GM18507 (cell line): Measurements from ENCODE around the gene MLH1.
"Not testable (repeated sequence)": the region's sequence is repeated elsewhere in the genome, so short reads cannot be mapped to it uniquely, and the experiment has no call there.

Experiments
- DNase-seq: peaks from one replicate; pipeline ENCODE4 v3.0.0; 2011; ENCODE audit warnings: low read depth; ENCODE audit not compliant: insufficient read length; ENCODE audit errors: extremely low spot score
- FAIRE-seq: peaks from 2 replicates; lab custom pipeline; 2011; peaks lifted over from hg19 to GRCh38; lab: Jason Lieb, UNC

Gene MLH1

GRCh38 chr3:36993326-36994283 is at the start of gene MLH1:
MLH1 (plus strand) TSS chr3:36993518; CDS start chr3:36993548, 30 bp downstream.
- DNase-seq: peak; percentile 74
- FAIRE-seq: no peak

GRCh38 chr3:36943601-36944000 is 49.7 kb upstream of the MLH1 start:
- no peak for FAIRE-seq
- no peak for DNase-seq

- DNase-seq: no peak
- FAIRE-seq: no peak
Measured at GRCh38 chr3:36944012-36944640, 49.2 kb upstream of the MLH1 start.

GRCh38 chr3:36944641-36945270 is 48.6 kb upstream of the MLH1 start, which contains the start of gene TRANK1:
TRANK1 (minus strand) TSS chr3:36945054; CDS start chr3:36944809, 245 bp downstream.
- peak; percentile 59 for FAIRE-seq
- DNase-seq: peak; percentile 47

GRCh38 chr3:36945333-36945980 is 47.9 kb upstream of the MLH1 start:
- no peak for FAIRE-seq
- no peak for DNase-seq

GRCh38 chr3:36947814-36948213 is 45.5 kb upstream of the MLH1 start:
- FAIRE-seq, DNase-seq: not testable (repeated sequence)

GRCh38 chr3:36954452-36955134 is 38.7 kb upstream of the MLH1 start:
- no peak for FAIRE-seq
- no peak for DNase-seq

GRCh38 chr3:36956155-36956554 is 37.2 kb upstream of the MLH1 start:
- DNase-seq: no peak
- FAIRE-seq: no peak

GRCh38 chr3:36957063-36957462 is 36.3 kb upstream of the MLH1 start:
- no peak for FAIRE-seq
- DNase-seq: no peak

- DNase-seq (no peak), FAIRE-seq (no peak)
Measured at GRCh38 chr3:36957862-36958686, 35.2 kb upstream of the MLH1 start.

GRCh38 chr3:36959821-36960220 is 33.5 kb upstream of the MLH1 start:
- no peak for FAIRE-seq
- no peak for DNase-seq

- FAIRE-seq (no peak), DNase-seq (no peak)
Measured at GRCh38 chr3:36960502-36960901, 32.8 kb upstream of the MLH1 start.

GRCh38 chr3:36963008-36963407 is 30.3 kb upstream of the MLH1 start:
- not testable (repeated sequence) for DNase-seq, FAIRE-seq

GRCh38 chr3:36964331-36964730 is 29.0 kb upstream of the MLH1 start:
- DNase-seq (no peak), FAIRE-seq (no peak)

- DNase-seq (no peak), FAIRE-seq (peak; percentile 55)
Measured at GRCh38 chr3:36964817-36965216, 28.5 kb upstream of the MLH1 start.

GRCh38 chr3:36965440-36965839 is 27.9 kb upstream of the MLH1 start:
- DNase-seq (no peak), FAIRE-seq (no peak)

- FAIRE-seq (no peak), DNase-seq (no peak)
Measured at GRCh38 chr3:36969085-36969484, 24.2 kb upstream of the MLH1 start.
